Measurements from ENCODE around the gene POP4.
A peak's percentile ranks its signal among the peaks of the same experiment; 100 is the strongest.

The POP4 gene

DNA sequence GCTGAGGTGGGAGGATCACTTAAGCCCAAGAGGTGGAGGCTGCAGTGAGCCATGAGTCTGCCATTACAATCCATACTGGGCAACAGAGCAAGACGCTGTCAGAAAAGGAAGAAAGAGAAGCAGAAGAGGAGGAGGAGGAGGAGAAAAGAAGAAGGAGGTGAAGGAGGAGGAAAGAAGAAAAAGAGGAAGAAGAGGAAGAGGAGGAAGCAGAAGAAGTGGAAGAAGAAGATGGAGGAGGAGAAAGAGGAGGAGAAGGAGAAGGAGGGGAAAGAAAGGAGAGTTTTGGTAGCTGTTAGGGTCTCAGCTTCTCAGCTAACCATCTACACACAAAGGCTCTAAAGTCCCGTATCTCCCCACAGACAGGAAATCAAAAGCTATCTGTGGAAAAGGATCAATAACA, 35.5 kb downstream of the POP4 start (continued):
- TF ChIP-seq ZNF521 (tag by site-specific recombination; IDR thresholded peaks at IDR 0.05) (0 out of 2 replicates have a peak, but pooled peaks have one; percentile 28), ZFP69B (tag by site-specific recombination; IDR thresholded peaks at IDR 0.05) (no peak), ZNF175 (tag by site-specific recombination; IDR thresholded peaks at IDR 0.05) (no peak), EGR2 (tag by site-specific recombination; IDR thresholded peaks at IDR 0.05; ENCODE audit: low read depth) (peak; percentile 25; the same call in 1 of the 2 replicates), ZNF529 (tag by site-specific recombination; IDR thresholded peaks at IDR 0.05; ENCODE audit: insufficient replicate concordance) (no peak), ZNF558 (tag by site-specific recombination; IDR thresholded peaks at IDR 0.05) (no peak), ZNF366 (tag by site-specific recombination; conservative IDR thresholded peaks at IDR 0.05) (peak; percentile 46; the same call in 1 of the 2 replicates)
- TF ChIP-seq, protein P1, sequence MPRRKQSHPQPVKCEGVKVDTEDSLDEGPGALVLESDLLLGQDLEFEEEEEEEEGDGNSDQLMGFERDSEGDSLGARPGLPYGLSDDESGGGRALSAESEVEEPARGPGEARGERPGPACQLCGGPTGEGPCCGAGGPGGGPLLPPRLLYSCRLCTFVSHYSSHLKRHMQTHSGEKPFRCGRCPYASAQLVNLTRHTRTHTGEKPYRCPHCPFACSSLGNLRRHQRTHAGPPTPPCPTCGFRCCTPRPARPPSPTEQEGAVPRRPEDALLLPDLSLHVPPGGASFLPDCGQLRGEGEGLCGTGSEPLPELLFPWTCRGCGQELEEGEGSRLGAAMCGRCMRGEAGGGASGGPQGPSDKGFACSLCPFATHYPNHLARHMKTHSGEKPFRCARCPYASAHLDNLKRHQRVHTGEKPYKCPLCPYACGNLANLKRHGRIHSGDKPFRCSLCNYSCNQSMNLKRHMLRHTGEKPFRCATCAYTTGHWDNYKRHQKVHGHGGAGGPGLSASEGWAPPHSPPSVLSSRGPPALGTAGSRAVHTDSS (tag by site-specific recombination; IDR thresholded peaks at IDR 0.05), result peak; percentile 59; the same call in 1 of the 2 replicates

DNA sequence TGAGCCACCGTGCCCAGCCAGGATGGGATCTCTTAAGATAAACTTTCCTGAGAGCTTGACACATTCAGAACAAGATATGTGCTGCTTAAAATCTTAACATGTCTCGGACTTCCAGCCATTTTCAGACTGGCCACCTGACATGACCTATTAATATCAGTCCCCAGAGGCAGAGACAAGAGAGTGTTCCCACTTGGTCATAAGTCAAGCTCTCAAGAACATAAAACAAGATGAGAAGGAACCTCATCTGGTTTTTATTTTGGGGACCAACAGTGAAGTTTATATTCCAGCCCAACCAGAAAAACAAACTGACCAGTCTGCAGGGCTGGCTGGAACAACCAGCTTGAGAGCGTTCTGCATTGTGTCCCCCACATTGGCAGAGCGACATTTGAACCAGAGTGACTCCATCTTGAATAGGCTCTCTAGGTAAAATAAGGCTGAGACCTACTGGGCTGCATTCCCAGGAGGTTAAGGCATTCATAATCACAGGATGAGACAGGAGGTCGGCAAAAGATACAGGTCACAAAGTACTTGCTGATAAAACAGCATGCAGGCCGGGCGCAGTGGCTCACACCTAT, 37.4 kb downstream of the POP4 start:
- TF ChIP-seq, protein P2, sequence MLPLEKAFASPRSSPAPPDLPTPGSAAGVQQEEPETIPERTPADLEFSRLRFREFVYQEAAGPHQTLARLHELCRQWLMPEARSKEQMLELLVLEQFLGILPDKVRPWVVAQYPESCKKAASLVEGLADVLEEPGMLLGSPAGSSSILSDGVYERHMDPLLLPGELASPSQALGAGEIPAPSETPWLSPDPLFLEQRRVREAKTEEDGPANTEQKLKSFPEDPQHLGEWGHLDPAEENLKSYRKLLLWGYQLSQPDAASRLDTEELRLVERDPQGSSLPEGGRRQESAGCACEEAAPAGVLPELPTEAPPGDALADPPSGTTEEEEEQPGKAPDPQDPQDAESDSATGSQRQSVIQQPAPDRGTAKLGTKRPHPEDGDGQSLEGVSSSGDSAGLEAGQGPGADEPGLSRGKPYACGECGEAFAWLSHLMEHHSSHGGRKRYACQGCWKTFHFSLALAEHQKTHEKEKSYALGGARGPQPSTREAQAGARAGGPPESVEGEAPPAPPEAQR (tag by site-specific recombination; IDR thresholded peaks at IDR 0.05), result no peak
- no peak for TF ChIP-seq ZNF843 (tag by site-specific recombination; IDR thresholded peaks at IDR 0.05)
- TF ChIP-seq BCL11A (tag by site-specific recombination; IDR thresholded peaks at IDR 0.05; ENCODE audit: low read depth), result no peak
- no peak for TF ChIP-seq ZNF274 (IDR thresholded peaks at IDR 0.05; ENCODE audit: low read length)
- no peak for TF ChIP-seq ZNF274 (tag by site-specific recombination; IDR thresholded peaks at IDR 0.05; ENCODE audit: borderline replicate concordance)
- TF ChIP-seq, protein P3, sequence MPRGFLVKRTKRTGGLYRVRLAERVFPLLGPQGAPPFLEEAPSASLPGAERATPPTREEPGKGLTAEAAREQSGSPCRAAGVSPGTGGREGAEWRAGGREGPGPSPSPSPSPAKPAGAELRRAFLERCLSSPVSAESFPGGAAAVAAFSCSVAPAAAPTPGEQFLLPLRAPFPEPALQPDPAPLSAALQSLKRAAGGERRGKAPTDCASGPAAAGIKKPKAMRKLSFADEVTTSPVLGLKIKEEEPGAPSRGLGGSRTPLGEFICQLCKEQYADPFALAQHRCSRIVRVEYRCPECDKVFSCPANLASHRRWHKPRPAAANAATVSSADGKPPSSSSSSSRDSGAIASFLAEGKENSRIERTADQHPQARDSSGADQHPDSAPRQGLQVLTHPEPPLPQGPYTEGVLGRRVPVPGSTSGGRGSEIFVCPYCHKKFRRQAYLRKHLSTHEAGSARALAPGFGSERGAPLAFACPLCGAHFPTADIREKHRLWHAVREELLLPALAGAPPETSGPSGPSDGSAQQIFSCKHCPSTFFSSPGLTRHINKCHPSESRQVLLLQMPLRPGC (tag by site-specific recombination; IDR thresholded peaks at IDR 0.05), result no peak
- ChIA-PET POLR2A (interaction anchor here (2.4 kb wide), 1 partner anchor 37 kb away, joined by 7 read pairs; the partner anchor contains the start of gene POP4), CTCF (interaction anchor here (0.6 to 2.9 kb wide), 5 partner anchors 10 to 1075 kb away, joined by 3 to 12 read pairs (median 3); no protein-coding TSS in a partner anchor)
- Histone ChIP-seq H3K4me1 (ENCODE audit: control insufficient read depth, insufficient read depth, low read length) (peaks cover 7% of the 10 kb centered on the region; the same call in 1 of the 2 replicates), H3K27ac (ENCODE audit: extremely low read depth, low read depth, low read length) (no peak overlapping the region), H3K9me3 (ENCODE audit: control insufficient read depth, insufficient read depth, low read depth, low read length) (no peaks in the 10 kb centered on the region), H3K4me3 (ENCODE audit: low read depth, low read length) (no peak overlapping the region), H3K36me3 (ENCODE audit: control insufficient read depth in 2 of 2, insufficient read depth in 1 of 2, low read length in 2 of 2) (no peaks in the 10 kb centered on the region)

DNA sequence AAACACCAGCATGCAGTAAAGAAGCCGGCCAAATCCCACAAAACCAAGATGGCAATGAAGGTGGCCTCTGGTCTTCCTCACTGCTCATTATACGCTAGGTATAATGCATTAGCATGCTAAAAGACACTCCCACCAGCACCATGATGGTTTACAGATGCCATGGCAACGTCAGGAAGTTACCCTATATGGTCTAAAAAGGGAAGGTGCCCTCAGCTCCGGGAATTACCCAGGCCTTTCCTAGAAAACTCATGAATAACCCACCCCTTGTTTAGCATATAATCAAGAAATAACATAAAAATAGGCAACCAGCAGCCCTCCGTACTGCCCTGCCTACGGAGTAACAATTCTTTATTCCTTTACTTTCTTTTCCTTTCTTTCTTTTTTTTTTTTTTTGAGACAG, 38.1 kb downstream of the POP4 start:
- ChIA-PET POLR2A (interaction anchor here (0.7 kb wide), 1 partner anchor 27 kb away, joined by 3 read pairs; no protein-coding TSS in a partner anchor), CTCF (interaction anchor here (0.6 to 2.9 kb wide), 5 partner anchors 11 to 531 kb away, joined by 3 to 12 read pairs (median 4); no protein-coding TSS in a partner anchor)
- no peak overlapping the region for H3K27ac ChIP-seq (ENCODE audit: extremely low read depth, low read depth, low read length)
- H3K4me3 ChIP-seq (ENCODE audit: low read depth, low read length), result no peak overlapping the region
- peaks cover 7% of the 10 kb centered on the region; the same call in 1 of the 2 replicates for H3K4me1 ChIP-seq (ENCODE audit: control insufficient read depth, insufficient read depth, low read length)
- no peaks in the 10 kb centered on the region for H3K36me3 ChIP-seq (ENCODE audit: control insufficient read depth in 2 of 2, insufficient read depth in 1 of 2, low read length in 2 of 2)
- TF ChIP-seq ZNF132 (tag by site-specific recombination; IDR thresholded peaks at IDR 0.05; ENCODE audit: borderline replicate concordance), result no peak
- no peak for TF ChIP-seq ZNF138 (tag by site-specific recombination; IDR thresholded peaks at IDR 0.05; ENCODE audit: borderline replicate concordance)
- TF ChIP-seq, protein P4, sequence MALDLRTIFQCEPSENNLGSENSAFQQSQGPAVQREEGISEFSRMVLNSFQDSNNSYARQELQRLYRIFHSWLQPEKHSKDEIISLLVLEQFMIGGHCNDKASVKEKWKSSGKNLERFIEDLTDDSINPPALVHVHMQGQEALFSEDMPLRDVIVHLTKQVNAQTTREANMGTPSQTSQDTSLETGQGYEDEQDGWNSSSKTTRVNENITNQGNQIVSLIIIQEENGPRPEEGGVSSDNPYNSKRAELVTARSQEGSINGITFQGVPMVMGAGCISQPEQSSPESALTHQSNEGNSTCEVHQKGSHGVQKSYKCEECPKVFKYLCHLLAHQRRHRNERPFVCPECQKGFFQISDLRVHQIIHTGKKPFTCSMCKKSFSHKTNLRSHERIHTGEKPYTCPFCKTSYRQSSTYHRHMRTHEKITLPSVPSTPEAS (tag by site-specific recombination; IDR thresholded peaks at IDR 0.05), result no peak
- H3K9me3 ChIP-seq (ENCODE audit: control insufficient read depth, insufficient read depth, low read depth, low read length), result no peaks in the 10 kb centered on the region

Measured in HEK293 (cell line).